Liver (tissue), 9 donors: Measurements from ENCODE around the gene KCNMA1. TPM values are rescaled to one million over a fixed set of nuclear protein-coding genes. Genes with fewer than 3 reads are reported as not detected.

ENCODE experiments used
- DNase-seq: peaks from one replicate; pipeline ENCODE4 v3.0.0-alpha.2; 2017; ENCODE audit warnings: low spot score
- H3K27ac ChIP-seq, 2 donors: one replicate each; pipeline ENCODE4 v1.7.0; 2013; ENCODE audit warnings: inconsistent platforms in 2 of 2, low read length in 2 of 2, control low read depth in 1 of 2, low read depth in 1 of 2, mild to moderate bottlenecking in 1 of 2
- H3K27me3 ChIP-seq, 4 donors: one replicate each; pipeline versions ENCODE4 v1.6.1 to v1.7.0; 2013; ENCODE audit warnings: low read length in 3 of 4, inconsistent platforms in 1 of 4, mild to moderate bottlenecking in 1 of 4, moderate library complexity in 1 of 4; ENCODE audit not compliant: control insufficient read depth in 4 of 4, insufficient read depth in 4 of 4
- H3K36me3 ChIP-seq, 4 donors: one replicate each; pipeline versions ENCODE4 v1.6.1 to v1.7.0; 2013; ENCODE audit warnings: low read length in 3 of 4, mild to moderate bottlenecking in 3 of 4, low read depth in 1 of 4, moderate library complexity in 1 of 4; ENCODE audit not compliant: control insufficient read depth in 4 of 4, insufficient read depth in 3 of 4
- H3K4me1 ChIP-seq, 4 donors: one replicate each; pipeline versions ENCODE4 v1.6.1 to v1.7.0; 2013; ENCODE audit warnings: low read length in 3 of 4, mild to moderate bottlenecking in 3 of 4, moderate library complexity in 1 of 4; ENCODE audit not compliant: control insufficient read depth in 4 of 4, insufficient read depth in 4 of 4
- H3K4me3 ChIP-seq, 3 donors: one replicate each; pipeline versions ENCODE4 v1.6.1 to v1.7.0; 2013; ENCODE audit warnings: low read length in 3 of 3, control low read depth in 1 of 3, low read depth in 1 of 3, mild to moderate bottlenecking in 1 of 3
- H3K9ac ChIP-seq, 2 donors: one replicate each; pipeline ENCODE4 v1.7.0; 2013; ENCODE audit warnings: low read length in 2 of 2, mild to moderate bottlenecking in 2 of 2, moderate library complexity in 2 of 2, control low read depth in 1 of 2, low read depth in 1 of 2
- H3K9me3 ChIP-seq, 4 donors: one replicate each; pipeline versions ENCODE4 v1.6.1 to v1.7.0; 2013; ENCODE audit warnings: low read length in 3 of 4; ENCODE audit not compliant: control insufficient read depth in 4 of 4
- EGR1 ChIP-seq, 2 donors: IDR thresholded peaks; 2 replicates each; pipeline ENCODE4 v1.6.1; 2016 to 2018; ENCODE audit warnings: antibody characterized with exemption in 2 of 2, low read depth in 2 of 2
- FOXA1 ChIP-seq: IDR thresholded peaks from 2 replicates; pipeline ENCODE4 v1.6.1; 2016; ENCODE audit warnings: antibody characterized with exemption
- FOXA2 ChIP-seq: IDR thresholded peaks from 2 replicates; pipeline ENCODE4 v1.6.1; 2016; ENCODE audit warnings: antibody characterized with exemption
- GABPA ChIP-seq, 2 donors: IDR thresholded peaks in 1 of 2; conservative IDR thresholded peaks in 1 of 2; 2 replicates each; pipeline ENCODE4 v1.6.1; 2016; ENCODE audit warnings: antibody characterized with exemption in 2 of 2, mild to moderate bottlenecking in 1 of 2, moderate library complexity in 1 of 2
- HNF4A ChIP-seq, 2 donors: conservative IDR thresholded peaks; 2 replicates each; pipeline ENCODE4 v1.6.1; 2016; ENCODE audit warnings: antibody characterized with exemption in 2 of 2, mild to moderate bottlenecking in 2 of 2
- HNF4G ChIP-seq: IDR thresholded peaks from 2 replicates; pipeline ENCODE4 v1.6.1; 2016; ENCODE audit warnings: antibody characterized with exemption
- JUND ChIP-seq, 2 donors: IDR thresholded peaks; 2 replicates each; pipeline ENCODE4 v1.6.1; 2016; ENCODE audit warnings: antibody characterized with exemption in 2 of 2
- NR2F2 ChIP-seq: IDR thresholded peaks from 2 replicates; pipeline ENCODE4 v1.6.1; 2016; ENCODE audit warnings: antibody characterized with exemption
- RAD21 ChIP-seq, 2 donors: IDR thresholded peaks; 2 replicates each; pipeline ENCODE4 v1.6.1; 2016; ENCODE audit warnings: antibody characterized with exemption in 2 of 2, mild to moderate bottlenecking in 2 of 2
- RXRA ChIP-seq, 2 donors: IDR thresholded peaks; 2 replicates each; pipeline ENCODE4 v1.6.1; 2017 to 2018; ENCODE audit warnings: antibody characterized with exemption in 2 of 2, mild to moderate bottlenecking in 1 of 2
- SP1 ChIP-seq: IDR thresholded peaks from 2 replicates; pipeline ENCODE4 v1.6.1; 2018; ENCODE audit warnings: antibody characterized with exemption, mild to moderate bottlenecking
- TAF1 ChIP-seq: conservative IDR thresholded peaks from 2 replicates; pipeline ENCODE4 v1.6.1; 2016; ENCODE audit warnings: antibody characterized with exemption, mild to moderate bottlenecking
- YY1 ChIP-seq: IDR thresholded peaks from 2 replicates; pipeline ENCODE4 v1.6.1; 2016; ENCODE audit warnings: antibody characterized with exemption, mild to moderate bottlenecking
- WGBS: extraction: QIAGEN DNeasy Blood & Tissue Kit; methylation state at CpG from one replicate; pipeline ENCODE4 v1.1.7; 2013; 5-methylcytosine and 5-hydroxymethylcytosine counted together
- polyA plus RNA-seq, 2 donors: library from polyadenylated mRNA; stranded (reverse) in 1 of 2; unstranded in 1 of 2; fragments of 200-250 nt in 1 of 2; fragments of >200 nt in 1 of 2; fragmentation: Nextera tagmentation in 1 of 2; extraction: Ambion mirVana in 1 of 2; gene quantifications; one replicate each; pipeline versions ENCODE4 v1.2.1 to v1.2.3, GENCODE V29; 2013 to 2015
- total RNA-seq, 2 donors: library from RNA; depleted of rRNA; stranded (reverse); fragments of >200 nt; gene quantifications; one replicate each; pipeline ENCODE4 v1.2.3, GENCODE V29; 2014
- TF ChIP-seq, protein P1 (sequence below): IDR thresholded peaks from 2 replicates; pipeline ENCODE4 v1.6.1; 2016; ENCODE audit warnings: antibody characterized with exemption
- TF ChIP-seq, protein P2 (sequence below): IDR thresholded peaks from 2 replicates; pipeline ENCODE4 v1.6.1; 2016; ENCODE audit warnings: antibody characterized with exemption
- TF ChIP-seq, protein P3 (sequence below): IDR thresholded peaks from 2 replicates; pipeline ENCODE4 v1.6.1; 2016; ENCODE audit warnings: antibody characterized with exemption
- TF ChIP-seq, protein P4 (sequence below): IDR thresholded peaks from 2 replicates; pipeline ENCODE4 v1.6.1; 2016; ENCODE audit warnings: antibody characterized with exemption, mild to moderate bottlenecking
- TF ChIP-seq, protein P5 (sequence below): fragments of 150-350 bp; IDR thresholded peaks from 2 replicates; pipeline ENCODE4 v1.5.1; 2017; ENCODE audit warnings: improper control_type of control experiment, low read depth, low read length; ENCODE audit not compliant: missing input control
- donor health status: healthy.
- donor health status: healthy.
- donor health status: healthy.
- donor health status: healthy.
- donor health status: healthy.

The KCNMA1 gene
- total and polyA plus RNA-seq, 4 donors, result 2.5 to 9.7 (median 4.7) TPM

DNA sequence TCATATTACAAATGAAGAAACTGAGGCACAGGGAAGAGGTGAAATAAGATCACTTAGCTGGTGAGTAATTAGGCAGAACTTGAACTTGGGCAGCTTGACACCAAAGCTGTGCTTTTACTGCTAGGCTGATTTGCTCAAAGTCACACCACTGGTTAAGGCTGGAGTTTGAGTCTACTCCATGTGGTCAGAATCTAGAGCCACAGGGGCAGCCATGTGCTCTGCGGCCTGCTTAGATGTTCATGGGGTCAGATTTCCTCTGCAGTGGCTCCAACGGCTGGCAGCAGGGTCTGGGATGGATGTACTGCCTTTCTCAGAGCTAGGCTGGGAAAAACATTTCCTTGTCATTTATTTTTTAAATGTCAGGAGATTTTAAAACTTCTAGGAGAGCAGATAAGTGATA is 417.5 kb downstream of the KCNMA1 start:
- no peaks in the 10 kb centered on the region for H3K4me1 ChIP-seq
- no peak overlapping the region for H3K9ac ChIP-seq
- no peaks in the 10 kb centered on the region for H3K36me3 ChIP-seq
- TF ChIP-seq JUND (IDR thresholded peaks at IDR 0.05) (no peak), FOXA2 (no peak), EGR1 (IDR thresholded peaks at IDR 0.05; ENCODE audit: low read depth in 2 of 2) (no peak), YY1 (no peak), RAD21 (IDR thresholded peaks at IDR 0.05) (no peak), HNF4A (conservative IDR thresholded peaks at IDR 0.05) (no peak), HNF4G (no peak), NR2F2 (no peak), SP1 (no peak), RXRA (IDR thresholded peaks at IDR 0.05) (no peak), GABPA (IDR thresholded peaks at IDR 0.05 in 1 of 2, conservative IDR thresholded peaks at IDR 0.05 in 1 of 2) (no peak), TAF1 (no peak), FOXA1 (no peak)
- TF ChIP-seq, protein P1, sequence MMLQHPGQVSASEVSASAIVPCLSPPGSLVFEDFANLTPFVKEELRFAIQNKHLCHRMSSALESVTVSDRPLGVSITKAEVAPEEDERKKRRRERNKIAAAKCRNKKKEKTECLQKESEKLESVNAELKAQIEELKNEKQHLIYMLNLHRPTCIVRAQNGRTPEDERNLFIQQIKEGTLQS, result no peak
- TF ChIP-seq, protein P2, sequence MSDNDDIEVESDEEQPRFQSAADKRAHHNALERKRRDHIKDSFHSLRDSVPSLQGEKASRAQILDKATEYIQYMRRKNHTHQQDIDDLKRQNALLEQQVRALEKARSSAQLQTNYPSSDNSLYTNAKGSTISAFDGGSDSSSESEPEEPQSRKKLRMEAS, result no peak
- TF ChIP-seq, protein P3, sequence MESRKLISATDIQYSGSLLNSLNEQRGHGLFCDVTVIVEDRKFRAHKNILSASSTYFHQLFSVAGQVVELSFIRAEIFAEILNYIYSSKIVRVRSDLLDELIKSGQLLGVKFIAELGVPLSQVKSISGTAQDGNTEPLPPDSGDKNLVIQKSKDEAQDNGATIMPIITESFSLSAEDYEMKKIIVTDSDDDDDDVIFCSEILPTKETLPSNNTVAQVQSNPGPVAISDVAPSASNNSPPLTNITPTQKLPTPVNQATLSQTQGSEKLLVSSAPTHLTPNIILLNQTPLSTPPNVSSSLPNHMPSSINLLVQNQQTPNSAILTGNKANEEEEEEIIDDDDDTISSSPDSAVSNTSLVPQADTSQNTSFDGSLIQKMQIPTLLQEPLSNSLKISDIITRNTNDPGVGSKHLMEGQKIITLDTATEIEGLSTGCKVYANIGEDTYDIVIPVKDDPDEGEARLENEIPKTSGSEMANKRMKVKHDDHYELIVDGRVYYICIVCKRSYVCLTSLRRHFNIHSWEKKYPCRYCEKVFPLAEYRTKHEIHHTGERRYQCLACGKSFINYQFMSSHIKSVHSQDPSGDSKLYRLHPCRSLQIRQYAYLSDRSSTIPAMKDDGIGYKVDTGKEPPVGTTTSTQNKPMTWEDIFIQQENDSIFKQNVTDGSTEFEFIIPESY, result no peak
- TF ChIP-seq, protein P4, sequence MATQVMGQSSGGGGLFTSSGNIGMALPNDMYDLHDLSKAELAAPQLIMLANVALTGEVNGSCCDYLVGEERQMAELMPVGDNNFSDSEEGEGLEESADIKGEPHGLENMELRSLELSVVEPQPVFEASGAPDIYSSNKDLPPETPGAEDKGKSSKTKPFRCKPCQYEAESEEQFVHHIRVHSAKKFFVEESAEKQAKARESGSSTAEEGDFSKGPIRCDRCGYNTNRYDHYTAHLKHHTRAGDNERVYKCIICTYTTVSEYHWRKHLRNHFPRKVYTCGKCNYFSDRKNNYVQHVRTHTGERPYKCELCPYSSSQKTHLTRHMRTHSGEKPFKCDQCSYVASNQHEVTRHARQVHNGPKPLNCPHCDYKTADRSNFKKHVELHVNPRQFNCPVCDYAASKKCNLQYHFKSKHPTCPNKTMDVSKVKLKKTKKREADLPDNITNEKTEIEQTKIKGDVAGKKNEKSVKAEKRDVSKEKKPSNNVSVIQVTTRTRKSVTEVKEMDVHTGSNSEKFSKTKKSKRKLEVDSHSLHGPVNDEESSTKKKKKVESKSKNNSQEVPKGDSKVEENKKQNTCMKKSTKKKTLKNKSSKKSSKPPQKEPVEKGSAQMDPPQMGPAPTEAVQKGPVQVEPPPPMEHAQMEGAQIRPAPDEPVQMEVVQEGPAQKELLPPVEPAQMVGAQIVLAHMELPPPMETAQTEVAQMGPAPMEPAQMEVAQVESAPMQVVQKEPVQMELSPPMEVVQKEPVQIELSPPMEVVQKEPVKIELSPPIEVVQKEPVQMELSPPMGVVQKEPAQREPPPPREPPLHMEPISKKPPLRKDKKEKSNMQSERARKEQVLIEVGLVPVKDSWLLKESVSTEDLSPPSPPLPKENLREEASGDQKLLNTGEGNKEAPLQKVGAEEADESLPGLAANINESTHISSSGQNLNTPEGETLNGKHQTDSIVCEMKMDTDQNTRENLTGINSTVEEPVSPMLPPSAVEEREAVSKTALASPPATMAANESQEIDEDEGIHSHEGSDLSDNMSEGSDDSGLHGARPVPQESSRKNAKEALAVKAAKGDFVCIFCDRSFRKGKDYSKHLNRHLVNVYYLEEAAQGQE, result no peak
- TF ChIP-seq, protein P5, sequence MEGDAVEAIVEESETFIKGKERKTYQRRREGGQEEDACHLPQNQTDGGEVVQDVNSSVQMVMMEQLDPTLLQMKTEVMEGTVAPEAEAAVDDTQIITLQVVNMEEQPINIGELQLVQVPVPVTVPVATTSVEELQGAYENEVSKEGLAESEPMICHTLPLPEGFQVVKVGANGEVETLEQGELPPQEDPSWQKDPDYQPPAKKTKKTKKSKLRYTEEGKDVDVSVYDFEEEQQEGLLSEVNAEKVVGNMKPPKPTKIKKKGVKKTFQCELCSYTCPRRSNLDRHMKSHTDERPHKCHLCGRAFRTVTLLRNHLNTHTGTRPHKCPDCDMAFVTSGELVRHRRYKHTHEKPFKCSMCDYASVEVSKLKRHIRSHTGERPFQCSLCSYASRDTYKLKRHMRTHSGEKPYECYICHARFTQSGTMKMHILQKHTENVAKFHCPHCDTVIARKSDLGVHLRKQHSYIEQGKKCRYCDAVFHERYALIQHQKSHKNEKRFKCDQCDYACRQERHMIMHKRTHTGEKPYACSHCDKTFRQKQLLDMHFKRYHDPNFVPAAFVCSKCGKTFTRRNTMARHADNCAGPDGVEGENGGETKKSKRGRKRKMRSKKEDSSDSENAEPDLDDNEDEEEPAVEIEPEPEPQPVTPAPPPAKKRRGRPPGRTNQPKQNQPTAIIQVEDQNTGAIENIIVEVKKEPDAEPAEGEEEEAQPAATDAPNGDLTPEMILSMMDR, result no peak
- no peaks in the 10 kb centered on the region for H3K27me3 ChIP-seq
- no peak for DNase-seq
- H3K9me3 ChIP-seq, result no peaks in the 10 kb centered on the region
- H3K4me3 ChIP-seq, result no peak overlapping the region
- 74% methylated on average over 2 of the region's 2 CpGs for WGBS
- H3K27ac ChIP-seq, result no peak overlapping the region
